Adrenal gland (tissue), 5 donors: Measurements from ENCODE around the gene CC2D2B.

Experiments used
- POLR2A ChIP-seq, 2 donors: fragments of 450-650 bp; IDR thresholded peaks; one replicate each; pipeline ENCODE4 v1.6.1; 2017; ENCODE audit warnings: antibody characterized with exemption in 2 of 2, mild to moderate bottlenecking in 2 of 2, moderate library complexity in 1 of 2
- TF ChIP-seq, protein P1 (sequence below), 6 experiments: fragments of 450-650 bp in 4 of 6; fragments of 200-600 bp in 2 of 6; sonication (generic) in 1 of 6; IDR thresholded peaks; 1 replicate in 5 of 6; 2 replicates in 1 of 6; pipeline versions ENCODE4 v1.5.1 to v1.8.0; 2016 to 2021; ENCODE audit warnings: antibody characterized with exemption in 6 of 6, mild to moderate bottlenecking in 2 of 6, moderate library complexity in 1 of 6
- donor health status: DM: no; HTN: no; CAD: no.

DNA sequence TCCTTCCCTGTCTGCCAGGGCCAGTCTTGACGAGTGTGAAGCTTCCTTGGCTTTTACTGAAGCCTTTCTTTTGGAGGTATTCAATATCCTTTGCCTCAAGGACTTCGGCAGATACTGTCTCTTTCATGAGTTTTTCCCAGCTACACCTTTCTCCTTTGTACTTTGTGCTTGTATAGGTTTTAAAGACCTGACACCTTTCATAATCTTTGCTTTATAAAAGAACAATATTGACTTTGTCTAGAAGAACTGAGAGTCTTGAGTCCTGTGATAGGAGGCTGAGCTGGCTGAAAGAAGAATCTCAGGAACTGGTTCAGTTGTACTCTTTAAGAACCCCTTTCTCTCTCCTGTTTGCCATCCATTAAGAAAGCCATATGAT is 41.3 kb upstream of the CC2D2B start:
- no peak for TF ChIP-seq POLR2A (IDR thresholded peaks at IDR 0.05)
- TF ChIP-seq, protein P1, sequence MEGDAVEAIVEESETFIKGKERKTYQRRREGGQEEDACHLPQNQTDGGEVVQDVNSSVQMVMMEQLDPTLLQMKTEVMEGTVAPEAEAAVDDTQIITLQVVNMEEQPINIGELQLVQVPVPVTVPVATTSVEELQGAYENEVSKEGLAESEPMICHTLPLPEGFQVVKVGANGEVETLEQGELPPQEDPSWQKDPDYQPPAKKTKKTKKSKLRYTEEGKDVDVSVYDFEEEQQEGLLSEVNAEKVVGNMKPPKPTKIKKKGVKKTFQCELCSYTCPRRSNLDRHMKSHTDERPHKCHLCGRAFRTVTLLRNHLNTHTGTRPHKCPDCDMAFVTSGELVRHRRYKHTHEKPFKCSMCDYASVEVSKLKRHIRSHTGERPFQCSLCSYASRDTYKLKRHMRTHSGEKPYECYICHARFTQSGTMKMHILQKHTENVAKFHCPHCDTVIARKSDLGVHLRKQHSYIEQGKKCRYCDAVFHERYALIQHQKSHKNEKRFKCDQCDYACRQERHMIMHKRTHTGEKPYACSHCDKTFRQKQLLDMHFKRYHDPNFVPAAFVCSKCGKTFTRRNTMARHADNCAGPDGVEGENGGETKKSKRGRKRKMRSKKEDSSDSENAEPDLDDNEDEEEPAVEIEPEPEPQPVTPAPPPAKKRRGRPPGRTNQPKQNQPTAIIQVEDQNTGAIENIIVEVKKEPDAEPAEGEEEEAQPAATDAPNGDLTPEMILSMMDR (IDR thresholded peaks at IDR 0.05), result no peak
